ENCODE measurements around the gene PRSS48.

- TF ChIP-seq POLR2AphosphoS5 (IDR thresholded peaks at IDR 0.05) (no peak), CTCF (IDR thresholded peaks at IDR 0.05) (no peak)
These were observed 30.2 kb upstream of the PRSS48 start for GRCh38 chr4:151246742-151247141.
